ENCODE results near the gene GAP43.
"Not testable (repeated sequence)": the region's sequence is repeated elsewhere in the genome, so short reads cannot be mapped to it uniquely, and the experiment has no call there.

Gene GAP43

DNA sequence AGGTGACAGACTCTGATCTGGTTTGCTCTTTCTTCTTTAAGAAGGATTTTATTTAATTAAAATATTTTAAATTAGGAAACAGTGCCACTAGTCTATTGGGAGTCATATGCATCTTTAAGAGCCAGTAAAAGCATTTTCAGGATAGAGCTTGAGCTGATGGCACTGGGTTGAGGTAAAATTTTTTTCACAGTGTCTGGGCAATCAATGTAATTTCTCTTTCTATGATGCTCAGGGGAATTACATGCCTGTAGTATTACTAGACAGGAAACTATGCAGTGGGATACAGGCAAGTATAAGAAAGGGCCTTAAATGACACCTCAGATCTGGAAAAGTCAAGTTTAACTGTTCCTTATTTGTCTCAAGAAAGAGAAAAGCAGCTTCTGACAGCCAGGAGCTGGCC, 76.4 kb downstream of the GAP43 start:
- DNase-seq, result no peak

DNA sequence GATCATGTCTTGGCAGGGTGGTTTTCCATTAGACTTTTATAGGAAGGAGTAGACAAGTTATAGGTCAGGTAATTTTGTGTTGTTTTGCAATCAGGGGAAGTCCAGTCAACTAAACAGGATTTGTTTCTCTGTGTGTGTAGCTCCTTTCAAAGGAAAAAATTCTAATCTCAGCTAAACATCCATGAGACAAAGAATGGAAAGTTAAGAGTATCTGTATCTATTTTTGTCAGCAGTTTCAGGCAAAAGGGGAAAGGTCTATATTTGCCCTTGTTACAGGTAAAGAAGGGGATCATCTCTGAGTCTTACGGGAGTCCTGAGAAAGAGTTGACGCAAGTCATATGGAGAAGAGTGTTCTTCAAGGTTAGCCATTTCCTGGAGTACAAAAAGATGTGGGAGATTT, 79.3 kb downstream of the GAP43 start:
- DNase-seq, result no peak

DNA sequence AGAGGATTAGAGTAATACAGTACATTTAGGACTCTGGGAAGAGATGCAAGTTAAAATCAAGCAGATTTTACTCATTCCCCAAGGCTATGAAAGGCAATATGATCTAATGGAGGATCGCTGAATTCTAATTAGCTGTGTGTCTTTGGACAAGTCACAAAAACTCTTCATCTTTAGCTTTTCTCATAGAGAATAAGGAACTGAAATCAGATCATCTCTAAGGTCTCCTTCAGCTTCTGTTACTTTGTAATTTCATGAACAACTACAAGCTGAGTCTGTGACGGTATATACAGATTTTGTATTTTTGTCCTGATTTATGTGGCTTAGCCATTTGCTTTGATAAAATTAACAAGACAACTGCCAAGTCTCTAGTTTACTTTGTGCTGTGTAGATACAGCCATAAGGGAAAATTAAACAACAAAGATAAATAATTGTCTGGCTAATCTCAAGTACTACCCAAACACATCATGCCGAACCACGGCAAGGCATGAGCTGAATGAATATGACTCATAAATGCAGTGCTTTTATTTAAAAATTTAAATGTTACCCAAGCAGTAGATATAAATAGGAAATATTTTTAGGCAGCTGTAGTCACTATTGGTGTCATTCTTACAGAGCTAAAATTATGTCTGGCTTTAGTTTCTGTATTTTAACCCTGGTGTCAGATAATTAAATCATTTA, 81.5 kb downstream of the GAP43 start:
- DNase-seq, result no peak

DNA sequence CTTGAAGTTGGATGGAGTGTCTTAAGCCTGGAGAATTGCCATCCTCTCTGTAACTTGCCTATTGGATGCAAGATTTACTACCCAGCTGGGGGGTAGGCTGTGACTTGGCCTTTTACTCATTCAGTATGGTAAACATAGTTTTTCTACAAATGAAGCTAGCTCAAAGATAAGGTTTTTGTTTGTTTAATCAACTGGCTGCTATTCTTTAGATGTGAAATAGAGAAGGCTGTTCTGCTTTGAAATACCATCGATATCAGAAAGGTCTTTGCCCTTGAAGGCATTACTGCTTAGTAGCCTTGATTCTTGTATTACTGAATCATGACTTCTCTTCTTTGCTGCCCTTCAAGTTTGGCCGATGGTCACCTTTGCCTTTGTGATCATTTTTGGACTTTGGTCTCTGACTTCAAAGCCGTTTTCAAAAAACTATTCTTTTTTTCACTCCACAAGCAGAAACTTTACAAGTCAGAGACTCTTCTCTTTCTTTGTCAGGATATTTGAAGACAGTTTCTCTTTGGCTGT, 83.1 kb downstream of the GAP43 start:
- DNase-seq, result no peak

DNA sequence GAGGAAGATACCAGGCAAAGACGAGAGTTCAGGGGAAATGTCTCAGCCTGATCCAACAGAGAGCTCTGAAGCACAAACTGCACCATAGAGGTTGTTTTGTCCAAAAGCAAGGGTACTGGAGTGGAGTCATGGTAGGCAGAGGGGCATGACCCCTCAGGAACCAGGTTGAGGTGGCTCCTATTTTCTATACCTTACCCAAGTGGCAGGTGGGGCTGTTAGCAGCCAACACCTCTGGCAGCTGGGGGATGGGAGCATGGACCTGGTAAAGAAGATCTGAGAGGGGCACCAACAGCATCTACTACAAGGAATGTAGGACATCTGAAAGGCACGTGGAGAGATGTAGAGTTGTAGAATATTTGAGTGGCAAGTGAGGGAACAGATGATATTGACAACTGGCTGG, 85.2 kb downstream of the GAP43 start:
- no peak for DNase-seq

DNA sequence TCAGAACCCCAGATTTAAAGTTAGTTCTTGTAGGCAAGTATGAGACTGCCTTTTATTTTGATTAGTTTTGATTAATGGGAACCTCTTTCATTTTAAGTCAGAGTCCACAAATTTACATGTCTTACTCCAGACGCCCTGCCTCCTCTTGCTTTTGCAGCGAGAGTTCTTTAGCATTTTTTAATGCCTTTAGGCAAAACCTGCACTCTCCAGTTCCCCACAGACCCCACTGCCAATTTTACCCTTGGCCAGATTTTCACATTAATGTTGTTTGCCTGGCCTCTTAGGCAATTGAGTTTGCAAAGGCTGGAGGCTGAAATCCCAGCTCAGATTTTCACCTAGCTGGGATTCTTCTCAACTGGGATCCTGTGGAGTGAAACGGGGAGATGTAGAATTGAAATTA, 85.8 kb downstream of the GAP43 start:
- DNase-seq, result no peak

DNA sequence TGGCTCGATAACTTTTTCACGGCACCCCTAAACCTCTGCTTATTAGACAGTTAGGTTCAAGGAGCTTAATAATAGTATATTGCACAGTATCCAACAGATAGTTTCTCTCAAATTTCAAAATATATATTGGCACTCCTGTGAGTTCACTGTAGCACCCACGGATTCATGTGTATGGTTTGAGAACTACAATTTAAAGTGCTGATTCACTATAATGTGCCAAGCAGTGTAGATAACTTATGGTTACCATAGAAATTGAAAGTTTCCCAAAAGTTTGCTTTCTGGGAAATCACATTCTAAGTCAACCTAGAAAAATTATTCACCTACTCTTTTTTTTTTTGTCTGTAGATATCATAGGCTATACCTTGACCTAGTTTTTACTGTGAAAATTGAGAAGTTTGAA, 86.6 kb downstream of the GAP43 start:
- DNase-seq, result no peak

DNA sequence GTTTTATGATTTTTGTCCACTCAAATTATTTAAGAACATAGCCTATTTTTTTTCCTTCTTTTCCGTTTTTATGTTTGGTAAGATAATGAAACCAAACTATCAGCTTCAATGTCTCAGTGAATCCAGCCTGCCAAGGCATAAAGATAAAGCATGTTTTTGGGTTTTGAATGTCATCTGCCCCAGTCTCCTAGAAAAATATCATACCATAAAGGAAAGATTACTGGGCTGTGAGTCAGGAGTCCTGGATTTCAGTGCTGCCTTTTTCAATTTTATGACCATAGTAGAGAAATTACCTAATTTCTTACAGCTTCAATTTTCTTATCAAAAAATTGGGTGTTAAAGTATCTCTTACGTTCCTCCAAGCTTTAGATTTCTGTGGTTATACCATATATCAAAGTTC, 87.5 kb downstream of the GAP43 start:
- no peak for DNase-seq

DNA sequence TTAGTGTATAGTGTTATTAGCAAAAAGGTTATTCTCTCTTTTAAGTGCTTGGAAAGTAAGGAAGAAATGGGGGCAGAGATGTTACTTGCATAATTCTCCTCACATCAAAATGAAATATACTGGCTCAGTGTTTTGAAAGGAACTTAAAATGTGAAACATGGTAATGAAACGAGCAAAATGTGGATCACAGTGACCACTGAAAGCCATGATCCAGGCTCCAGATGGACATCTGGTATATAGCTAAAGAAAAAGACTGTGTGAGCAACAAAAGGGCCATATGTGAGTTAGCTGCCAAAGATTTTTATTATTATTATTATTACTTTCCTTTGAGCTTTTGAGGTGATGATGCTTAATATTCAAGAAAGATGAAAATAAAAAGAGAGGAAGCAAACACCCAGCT, 89.6 kb downstream of the GAP43 start:
- DNase-seq, result no peak

DNA sequence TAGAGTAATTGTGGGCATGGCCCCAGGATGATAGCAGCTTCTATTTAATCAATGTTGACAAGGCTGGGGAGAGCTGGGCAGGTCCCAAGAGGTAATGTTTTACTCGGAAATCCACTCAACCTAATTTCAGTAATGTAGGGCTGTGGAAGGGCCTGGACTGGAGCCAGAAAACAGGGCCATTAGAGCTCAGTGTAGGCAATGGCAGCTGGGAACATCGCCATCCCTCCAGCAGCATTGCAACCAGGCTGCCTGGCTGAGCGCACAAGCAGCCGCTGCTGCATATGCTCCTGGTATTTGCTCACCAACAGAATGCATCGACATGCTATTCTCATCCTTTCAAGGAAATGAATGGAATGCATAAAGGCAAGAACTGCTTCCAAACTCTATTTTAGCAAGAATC, 90.0 kb downstream of the GAP43 start:
- DNase-seq, result no peak

DNA sequence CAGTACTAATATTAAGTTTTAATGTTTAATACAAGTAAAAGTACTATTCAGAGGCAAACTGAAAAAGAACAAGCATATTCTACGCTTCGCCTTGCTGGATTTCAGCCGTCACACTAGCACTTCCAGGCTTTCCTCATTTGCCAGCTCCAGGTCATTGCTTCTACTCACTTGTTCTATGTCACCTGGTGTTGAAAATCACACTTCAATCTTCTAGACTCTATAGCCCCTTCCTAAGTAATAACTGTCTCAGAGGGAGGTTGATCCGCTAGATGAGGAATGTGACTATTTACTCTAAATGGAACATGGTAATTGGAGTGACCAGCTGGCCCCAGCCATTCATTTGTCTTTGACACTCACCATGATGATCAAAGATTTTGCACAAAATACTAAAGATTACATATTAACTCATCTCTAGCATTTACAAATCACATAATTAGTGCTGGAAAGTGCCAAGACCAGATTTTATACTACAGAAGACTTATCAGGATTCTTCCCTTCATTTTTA, 92.0 kb downstream of the GAP43 start:
- no peak for DNase-seq

DNA sequence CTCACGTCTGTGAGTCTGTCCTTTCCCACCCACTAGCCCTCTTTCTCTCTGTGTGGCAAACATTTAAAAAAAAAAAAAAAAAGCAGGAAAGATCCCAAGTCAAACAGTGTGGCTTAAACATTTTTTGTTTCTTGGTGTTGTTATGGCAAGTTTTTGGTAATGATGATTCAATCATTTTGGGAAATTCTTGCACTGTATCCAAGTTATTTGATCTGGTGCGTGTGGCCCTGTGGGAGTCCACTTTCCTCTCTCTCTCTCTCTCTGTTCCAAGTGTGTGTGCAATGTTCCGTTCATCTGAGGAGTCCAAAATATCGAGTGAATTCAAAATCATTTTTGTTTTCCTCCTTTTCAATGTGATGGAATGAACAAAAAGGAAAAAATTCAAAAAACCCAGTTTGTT, 97.7 kb downstream of the GAP43 start:
- no peak for DNase-seq

DNA sequence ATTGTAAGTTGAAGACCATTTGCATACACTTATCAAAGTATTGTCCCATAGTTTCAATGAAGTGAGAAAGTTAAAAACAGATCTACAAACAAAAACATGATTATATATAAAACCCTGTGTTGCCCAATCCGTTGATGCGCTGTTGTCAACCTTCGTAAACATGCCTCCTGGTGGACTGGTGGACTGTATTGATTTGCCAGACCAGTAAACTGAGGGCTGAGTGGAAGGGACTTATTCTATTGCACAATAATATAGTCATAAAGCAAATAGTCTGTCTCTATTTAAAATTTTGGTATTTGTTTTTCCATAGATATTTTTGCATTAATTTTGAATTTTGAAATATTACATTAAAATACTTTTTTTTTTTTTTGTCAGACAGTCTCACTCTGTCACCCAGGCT, 102.5 kb downstream of the GAP43 start:
- no peak for DNase-seq

DNA sequence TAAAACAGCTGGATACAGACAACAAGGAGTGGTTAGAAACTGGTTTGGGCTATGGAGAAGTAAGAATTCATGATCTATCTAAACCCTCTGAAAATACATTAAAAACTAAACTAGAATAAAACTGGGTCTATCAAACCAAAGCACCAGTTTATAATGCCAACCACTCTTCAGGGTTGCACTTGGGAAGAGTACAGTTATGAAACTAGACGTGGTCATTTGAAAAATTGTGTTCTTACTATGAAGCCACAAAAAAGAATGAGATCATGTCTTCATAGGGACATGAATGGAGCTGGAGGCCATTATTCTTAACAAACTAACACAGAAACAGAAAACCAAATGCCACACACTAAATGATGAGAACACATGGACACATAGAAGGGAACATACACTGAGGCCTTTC, 103.8 kb downstream of the GAP43 start:
- no peak for DNase-seq

DNA sequence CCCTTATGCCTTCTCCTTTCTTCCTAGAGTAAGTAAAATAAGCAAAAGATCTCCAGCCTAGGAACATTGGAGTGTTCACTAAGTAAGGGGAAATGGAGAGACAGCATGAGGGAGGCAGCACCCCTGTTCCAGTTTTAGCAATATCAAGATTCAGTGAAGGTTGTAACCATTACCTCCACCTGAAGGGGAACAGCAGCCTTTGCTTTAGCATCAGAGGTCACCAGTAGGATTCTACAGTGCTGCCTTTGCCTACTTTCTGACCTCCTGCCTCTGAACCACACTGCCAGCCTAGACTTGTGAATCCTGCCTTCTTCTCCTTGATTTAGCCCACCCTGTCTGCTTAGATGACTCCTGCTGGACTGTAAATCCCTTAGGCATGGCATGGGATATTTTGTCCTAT, 104.7 kb downstream of the GAP43 start:
- DNase-seq, result no peak

DNA sequence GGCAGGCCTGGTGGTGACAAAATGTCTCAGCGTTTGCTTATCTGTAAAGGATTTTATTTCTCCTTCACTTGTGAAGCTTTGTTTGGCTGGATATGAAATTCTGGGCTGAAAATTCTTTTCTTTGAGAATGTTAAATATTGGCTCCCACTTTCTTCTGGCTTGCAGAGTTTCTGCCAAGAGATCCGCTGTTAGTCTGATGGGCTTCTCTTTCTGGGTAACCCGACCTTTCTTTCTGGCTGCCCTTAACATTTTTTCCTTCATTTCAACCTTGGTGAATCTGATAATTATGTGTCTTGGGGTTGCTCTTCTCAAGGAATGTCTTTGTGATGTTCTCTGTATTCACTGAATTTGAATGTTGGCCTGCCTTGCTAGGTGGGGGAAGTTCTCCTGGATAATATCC, 113.0 kb downstream of the GAP43 start:
- not testable (repeated sequence) for DNase-seq

DNA sequence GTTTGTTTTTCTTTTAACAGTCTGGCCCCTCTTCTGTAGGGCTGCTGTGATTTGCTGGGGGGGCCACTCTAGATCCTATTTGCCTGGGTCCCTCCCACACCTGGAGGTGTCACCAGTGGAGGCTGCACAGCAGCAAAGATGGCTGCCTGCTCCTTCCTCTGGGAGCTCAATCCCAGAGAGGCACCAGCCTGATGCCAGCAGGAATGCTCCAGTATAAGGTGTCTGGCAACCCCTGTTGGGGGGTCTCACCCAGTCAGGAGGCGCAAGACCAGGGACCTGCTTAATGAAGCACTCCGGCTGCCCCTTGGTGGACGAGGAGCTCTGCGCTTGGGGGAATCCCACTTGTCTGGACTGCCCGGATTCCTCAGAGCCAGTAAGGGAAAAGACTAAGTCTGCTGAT, 118.3 kb downstream of the GAP43 start:
- DNase-seq, result no peak

DNA sequence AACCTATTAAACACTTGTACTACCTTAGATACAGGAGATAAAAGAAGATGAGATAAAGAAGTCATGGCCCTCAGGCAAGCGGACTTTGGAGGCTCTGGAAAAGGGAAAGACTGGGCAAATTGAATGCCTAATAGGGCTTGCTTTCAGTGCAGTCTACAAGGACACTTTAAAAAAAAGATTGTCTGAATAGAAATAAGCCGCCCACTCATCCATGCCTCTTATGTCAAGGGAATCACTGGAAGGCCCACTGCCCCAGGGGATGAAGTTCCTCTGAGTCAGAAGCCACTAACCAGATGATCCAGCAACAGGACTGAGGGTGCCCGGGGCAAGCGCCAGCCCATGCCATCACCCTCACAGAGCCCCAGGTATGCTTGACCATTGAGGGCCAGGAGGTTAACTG, 121.2 kb downstream of the GAP43 start:
- DNase-seq, result not testable (repeated sequence)

DNA sequence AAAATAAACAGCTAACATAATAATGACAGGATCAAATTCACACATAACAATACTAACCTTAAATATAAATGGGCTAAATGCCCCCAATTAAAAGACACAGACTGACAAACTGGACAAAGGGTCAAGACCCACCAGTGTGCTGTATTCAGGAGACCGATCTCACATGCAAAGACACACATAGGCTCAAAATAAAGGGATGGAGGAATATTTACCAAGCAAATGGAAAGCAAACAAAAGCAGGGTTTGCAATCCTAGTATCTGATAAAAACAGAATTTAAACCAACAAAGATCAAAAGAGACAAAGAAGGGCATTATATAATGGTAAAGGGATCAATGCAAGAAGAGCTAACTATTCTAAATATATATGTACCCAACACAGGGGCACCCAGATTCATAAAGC, 129.7 kb downstream of the GAP43 start:
- DNase-seq, result not testable (repeated sequence)

DNA sequence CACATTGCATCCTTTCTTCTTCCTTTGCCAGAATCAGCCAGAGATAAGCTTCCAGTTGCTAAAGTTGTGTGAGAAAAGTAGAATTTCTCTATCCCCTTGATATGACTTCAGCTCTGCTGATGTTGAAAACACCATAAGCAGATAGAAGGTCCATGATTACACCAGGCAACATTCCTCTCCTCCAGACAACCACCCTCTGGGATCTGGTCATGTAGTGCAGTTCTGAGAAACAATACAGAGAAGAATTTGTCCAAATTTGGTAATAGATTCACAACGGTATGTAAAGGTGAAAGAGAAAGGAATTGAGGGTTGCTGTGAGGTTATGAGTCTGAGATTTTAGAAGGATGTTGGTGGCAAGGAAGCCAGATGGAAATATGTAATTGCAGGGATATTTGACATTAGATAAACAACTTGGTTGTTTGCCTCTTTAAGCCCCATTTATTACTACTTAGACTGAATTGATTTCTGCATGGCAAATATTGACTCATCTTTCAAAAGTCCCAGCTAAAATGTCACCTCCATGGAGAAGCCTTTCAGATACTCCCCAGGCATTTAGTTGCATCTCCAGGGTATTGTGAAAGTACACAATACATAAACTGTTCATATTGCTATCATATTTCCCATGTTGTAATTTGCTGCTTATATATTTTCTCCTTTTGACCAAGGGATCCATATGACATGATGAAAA, 134.9 kb downstream of the GAP43 start:
- no peak for DNase-seq

DNA sequence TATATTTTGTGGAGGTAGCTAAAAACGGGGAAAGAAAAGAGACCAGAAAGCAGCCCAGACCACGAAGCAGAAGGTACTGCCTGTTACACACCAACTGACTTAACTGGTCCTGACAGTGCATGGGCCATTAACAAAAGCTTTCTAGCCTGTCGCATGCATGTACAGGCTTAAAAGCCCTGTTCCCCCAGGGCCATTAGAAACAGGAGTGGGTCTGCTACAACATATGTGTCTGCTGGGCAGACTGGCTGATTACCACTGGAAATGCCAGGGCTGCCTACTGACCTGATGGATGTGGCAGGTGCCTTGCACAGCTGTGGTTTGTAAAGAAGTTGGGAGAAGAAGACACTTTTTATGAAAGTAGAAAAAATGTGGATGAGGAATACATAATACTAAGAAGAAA, 137.4 kb downstream of the GAP43 start:
- no peak for DNase-seq

DNA sequence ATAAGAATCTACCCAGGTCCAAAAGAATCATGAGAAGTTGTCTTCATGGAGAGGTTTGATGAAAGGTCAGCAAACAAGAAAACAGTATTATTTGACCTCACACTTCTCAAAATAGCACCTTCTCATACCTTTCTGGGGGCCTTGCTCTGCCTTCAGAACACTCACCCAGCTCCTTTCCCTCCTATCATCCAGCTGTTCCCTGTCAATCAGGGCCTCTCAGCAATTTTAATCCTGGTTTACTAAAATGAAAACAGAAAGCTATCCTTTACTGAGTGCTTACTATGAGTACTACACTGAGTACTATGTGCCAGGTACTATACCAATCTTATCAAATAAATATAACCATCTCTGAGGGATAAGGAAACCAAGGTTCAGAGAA, 138.6 kb downstream of the GAP43 start:
- no peak for DNase-seq

DNA sequence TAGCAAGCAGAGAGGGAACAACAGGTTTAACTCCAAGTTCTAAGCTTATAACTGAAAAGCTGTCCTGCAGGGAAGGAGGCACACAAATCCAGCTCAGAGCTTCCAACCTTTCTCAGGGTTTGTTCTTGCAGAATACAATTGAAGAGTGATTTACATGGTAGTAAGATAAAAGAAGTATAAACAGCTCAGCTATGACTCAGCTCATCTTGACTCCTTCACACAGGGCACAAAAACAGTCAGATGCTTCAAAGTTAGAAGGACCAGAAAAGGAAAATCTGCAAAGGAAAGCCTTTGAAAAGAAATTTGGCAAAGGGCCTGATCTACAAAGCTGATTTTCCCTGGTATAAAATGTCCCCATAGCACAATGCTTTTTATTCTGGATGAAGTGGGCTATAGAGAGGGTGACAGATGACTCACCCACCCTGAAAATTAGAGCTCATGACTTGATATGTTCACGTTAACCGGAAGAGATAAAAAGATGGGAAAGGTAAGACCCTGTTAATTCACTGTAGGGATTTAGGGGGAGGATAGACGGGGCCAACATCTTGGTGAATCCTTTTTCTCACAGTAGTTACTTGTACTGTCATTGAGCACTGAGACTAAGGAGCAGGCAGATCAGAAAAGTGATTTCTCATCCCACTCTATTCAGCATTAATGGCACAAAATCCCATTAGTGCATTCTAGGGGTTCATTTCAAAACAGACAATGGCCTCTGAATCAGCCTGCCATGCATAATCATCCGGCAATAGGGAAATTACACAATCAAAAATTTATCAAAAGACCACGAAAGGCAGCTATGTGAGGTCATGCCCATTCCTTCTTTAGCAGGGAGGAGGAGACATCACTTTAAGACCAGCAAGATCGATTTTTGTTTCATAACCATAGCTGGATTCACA, 143.5 kb downstream of the GAP43 start:
- DNase-seq, result no peak

DNA sequence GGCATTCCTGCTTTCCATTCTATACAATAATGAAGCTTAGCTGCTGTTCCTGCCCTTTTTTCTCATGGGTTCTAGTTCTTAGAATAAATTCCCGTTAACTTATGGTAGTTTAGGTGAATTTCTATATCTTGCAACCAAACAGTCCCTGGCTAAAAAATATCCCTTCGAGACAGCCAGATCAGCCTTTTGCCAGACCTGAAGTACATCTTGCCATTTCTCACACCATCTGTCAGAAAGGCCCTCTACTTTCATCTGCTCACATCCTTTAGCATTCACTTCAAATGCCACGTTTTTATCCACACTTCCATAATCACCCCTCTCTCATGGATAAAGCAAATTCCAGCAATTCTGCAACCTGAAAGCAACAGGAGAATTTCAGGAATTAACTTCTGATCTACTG, 145.4 kb downstream of the GAP43 start:
- no peak for DNase-seq

Measured in activated CD4-positive, CD25-positive, alpha-beta regulatory T cell (primary cell).